HepG2 (cell line): ENCODE results near the gene ZNF511. TPM values are rescaled to one million over a fixed set of nuclear protein-coding genes. Genes with fewer than 3 reads are reported as not detected.

Experiments used
- BRCA1 ChIP-seq: sonication (generic); formaldehyde crosslinking; IDR thresholded peaks from 2 replicates; pipeline ENCODE4 v1.4.0; 2020; ENCODE audit warnings: missing genetic modification reagents
- CSRNP1 ChIP-seq: sonication (generic); formaldehyde crosslinking; IDR thresholded peaks from 2 replicates; pipeline ENCODE4 v1.8.1; 2023; ENCODE audit warnings: mild to moderate bottlenecking, missing genetic modification reagents
- FOXA1 ChIP-seq, 2 experiments: fragments of 450-650 bp in 1 of 2; sonication (generic) in 1 of 2; formaldehyde crosslinking in 1 of 2; IDR thresholded peaks; 2 replicates each; pipeline versions ENCODE4 v1.4.0 to v1.6.1; 2016 to 2020; ENCODE audit warnings: missing genetic modification reagents in 1 of 2
- GATAD1 ChIP-seq: IDR thresholded peaks from 2 replicates; pipeline ENCODE4 v1.6.1; 2016; ENCODE audit warnings: missing genetic modification reagents, missing compliant biosample characterization
- HMGXB4 ChIP-seq, 2 experiments: sonication (generic) in 1 of 2; formaldehyde crosslinking in 1 of 2; IDR thresholded peaks; 2 replicates each; pipeline versions ENCODE4 v1.4.0 to v1.6.1; 2018 to 2020; ENCODE audit warnings: missing genetic modification reagents in 2 of 2, borderline replicate concordance in 1 of 2, low read depth in 1 of 2, mild to moderate bottlenecking in 1 of 2, missing biosample characterization in 1 of 2
- JARID2 ChIP-seq: sonication (generic); formaldehyde crosslinking; IDR thresholded peaks from 2 replicates; pipeline ENCODE4 v1.8.1; 2023; ENCODE audit warnings: missing genetic modification reagents, inconsistent platforms; ENCODE audit not compliant: insufficient replicate concordance
- LCORL ChIP-seq, 2 experiments: fragments of 450-650 bp in 1 of 2; sonication (generic) in 1 of 2; formaldehyde crosslinking in 1 of 2; IDR thresholded peaks; 2 replicates each; pipeline versions ENCODE4 v1.5.0 to v1.6.1; 2017 to 2020; ENCODE audit warnings: antibody characterized with exemption in 1 of 2, missing genetic modification reagents in 1 of 2
- MXI1 ChIP-seq: IDR thresholded peaks from 3 replicates; pipeline ENCODE4 v1.6.1; 2012; ENCODE audit warnings: low read depth, low read length, inconsistent platforms, borderline replicate concordance
- POLR2AphosphoS2 ChIP-seq: IDR thresholded peaks from 2 replicates; pipeline ENCODE4 v1.6.1; 2011; ENCODE audit warnings: low read depth, low read length, improper control_type of control experiment
- REPIN1 ChIP-seq: sonication (generic); formaldehyde crosslinking; IDR thresholded peaks from 2 replicates; pipeline ENCODE4 v1.8.0; 2022; ENCODE audit warnings: missing genetic modification reagents, low read depth, mild to moderate bottlenecking, borderline replicate concordance
- THAP7 ChIP-seq: sonication (generic); formaldehyde crosslinking; IDR thresholded peaks from 2 replicates; pipeline ENCODE4 v1.8.1; 2023; ENCODE audit warnings: mild to moderate bottlenecking, missing genetic modification reagents
- TP53 ChIP-seq: sonication (generic); formaldehyde crosslinking; conservative IDR thresholded peaks from 2 replicates; pipeline ENCODE4 v1.4.0; 2020; ENCODE audit warnings: missing genetic modification reagents
- XRCC5 ChIP-seq: fragments of 200-400 bp; formaldehyde crosslinking; optimal IDR thresholded peaks from 2 replicates; pipeline ENCODE3; 2017; ENCODE audit warnings: mild to moderate bottlenecking, low read length
- ZNF33B ChIP-seq: sonication (generic); formaldehyde crosslinking; IDR thresholded peaks from 2 replicates; pipeline ENCODE4 v1.5.1; 2020; ENCODE audit warnings: mild to moderate bottlenecking, missing genetic modification reagents
- ZNF619 ChIP-seq: sonication (generic); formaldehyde crosslinking; IDR thresholded peaks from 2 replicates; pipeline ENCODE4 v1.4.0; 2020; ENCODE audit warnings: mild to moderate bottlenecking, missing genetic modification reagents
- ZNF670 ChIP-seq: sonication (generic); formaldehyde crosslinking; IDR thresholded peaks from 2 replicates; pipeline ENCODE4 v1.8.0; 2022; ENCODE audit warnings: mild to moderate bottlenecking, missing genetic modification reagents, borderline replicate concordance
- ZSCAN9 ChIP-seq: IDR thresholded peaks from 2 replicates; pipeline ENCODE4 v1.6.1; 2016; ENCODE audit warnings: borderline replicate concordance
- polyA plus RNA-seq, 8 experiments: library from polyadenylated mRNA; depleted of rRNA in 3 of 8; stranded (reverse) in 7 of 8; unstranded in 1 of 8; fragments of >200 nt; fragmentation: Illumina TruSeq in 4 of 8; extraction: Trizol in 4 of 8; gene quantifications; 2 replicates each; pipeline versions ENCODE4 v1.2.1 to v1.2.3, GENCODE V29; 2011 to 2016; ENCODE audit warnings: low read depth in 4 of 8, missing spikeins in 1 of 8, mixed read lengths in 1 of 8; ENCODE audit not compliant: insufficient read depth in 1 of 8
- total RNA-seq, 5 experiments: library from RNA; depleted of rRNA; stranded (reverse); fragments of >200 nt; fragmentation: Illumina TruSeq; extraction: Trizol; gene quantifications; 2 replicates each; pipeline ENCODE4 v1.2.3, GENCODE V29; 2016; ENCODE audit warnings: low read depth in 1 of 5
- TF ChIP-seq, protein P1 (sequence below): sonication (generic); formaldehyde crosslinking; conservative IDR thresholded peaks from 2 replicates; pipeline ENCODE4 v1.4.0; 2020; ENCODE audit warnings: missing genetic modification reagents
- TF ChIP-seq, protein P2 (sequence below): sonication (generic); formaldehyde crosslinking; IDR thresholded peaks from 2 replicates; pipeline ENCODE4 v1.8.0; 2022; ENCODE audit warnings: missing genetic modification reagents, low read depth, mild to moderate bottlenecking, borderline replicate concordance
- TF ChIP-seq, protein P3 (sequence below): sonication (generic); formaldehyde crosslinking; IDR thresholded peaks from 2 replicates; pipeline ENCODE4 v1.8.0; 2022; ENCODE audit warnings: mild to moderate bottlenecking, missing genetic modification reagents; ENCODE audit not compliant: insufficient replicate concordance

Gene ZNF511
- total and polyA plus RNA-seq, 2 of the 13 experiments (the other 11 are each of a cell fraction or from before 2014, with no cell fraction given): 35.6 to 66.4 TPM

DNA sequence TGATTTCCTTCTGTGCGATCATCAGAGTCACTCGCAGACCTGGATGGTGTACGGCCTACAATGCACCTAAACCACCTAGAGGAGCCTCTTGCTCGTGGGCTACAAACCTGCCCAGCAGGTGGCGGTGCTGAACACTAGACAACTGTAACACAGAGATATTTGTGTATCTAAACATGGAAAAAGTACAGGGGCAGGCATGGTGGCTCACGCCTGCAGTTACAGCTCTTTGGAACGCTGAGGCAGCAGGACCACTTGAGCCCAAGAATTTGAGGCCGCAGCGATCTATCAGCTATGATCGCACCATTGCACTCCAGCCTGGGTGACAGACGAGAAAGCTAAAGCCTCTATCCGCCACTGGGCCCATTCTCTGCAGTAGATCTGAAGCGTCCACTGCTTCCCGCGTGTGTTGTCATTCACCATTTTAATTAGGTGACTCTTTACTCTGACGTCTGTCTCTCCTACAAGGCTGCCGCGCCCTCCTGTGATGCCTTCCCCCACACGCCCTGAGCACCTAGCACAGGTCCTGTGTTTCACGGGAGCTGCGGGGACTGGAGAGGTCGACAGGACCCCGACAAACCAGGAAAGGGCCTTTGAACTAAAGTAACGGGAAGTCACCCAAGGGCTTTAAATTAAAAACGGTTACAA, 816 bp upstream of the ZNF511 start (continued):
- TF ChIP-seq ZNF619 (CRISPR knock-in tag): no peak
- TF ChIP-seq REPIN1 (CRISPR knock-in tag): peak; percentile 55; the same call in 1 of the 2 replicates
- TF ChIP-seq, protein P1, sequence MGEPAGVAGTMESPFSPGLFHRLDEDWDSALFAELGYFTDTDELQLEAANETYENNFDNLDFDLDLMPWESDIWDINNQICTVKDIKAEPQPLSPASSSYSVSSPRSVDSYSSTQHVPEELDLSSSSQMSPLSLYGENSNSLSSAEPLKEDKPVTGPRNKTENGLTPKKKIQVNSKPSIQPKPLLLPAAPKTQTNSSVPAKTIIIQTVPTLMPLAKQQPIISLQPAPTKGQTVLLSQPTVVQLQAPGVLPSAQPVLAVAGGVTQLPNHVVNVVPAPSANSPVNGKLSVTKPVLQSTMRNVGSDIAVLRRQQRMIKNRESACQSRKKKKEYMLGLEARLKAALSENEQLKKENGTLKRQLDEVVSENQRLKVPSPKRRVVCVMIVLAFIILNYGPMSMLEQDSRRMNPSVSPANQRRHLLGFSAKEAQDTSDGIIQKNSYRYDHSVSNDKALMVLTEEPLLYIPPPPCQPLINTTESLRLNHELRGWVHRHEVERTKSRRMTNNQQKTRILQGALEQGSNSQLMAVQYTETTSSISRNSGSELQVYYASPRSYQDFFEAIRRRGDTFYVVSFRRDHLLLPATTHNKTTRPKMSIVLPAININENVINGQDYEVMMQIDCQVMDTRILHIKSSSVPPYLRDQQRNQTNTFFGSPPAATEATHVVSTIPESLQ (CRISPR knock-in tag): no peak
- TF ChIP-seq ZNF670 (CRISPR knock-in tag): 0 out of 2 replicates have a peak, but pooled peaks have one; percentile 39
- no peak for TF ChIP-seq ZSCAN9
- TF ChIP-seq MXI1: peak; percentile 69; the same call in 2 of the 3 replicates
- TF ChIP-seq, protein P2, sequence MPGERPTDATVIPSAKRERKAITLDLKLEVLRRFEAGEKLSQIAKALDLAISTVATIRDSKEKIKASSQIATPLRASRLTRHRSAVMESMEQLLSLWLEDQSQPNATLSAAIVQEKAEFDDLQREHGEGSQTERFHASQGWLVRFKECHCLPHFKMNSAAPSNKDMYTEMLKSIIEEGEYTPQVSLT (CRISPR knock-in tag): no peak
- TF ChIP-seq FOXA1 (IDR thresholded peaks at IDR 0.05): no peak
- TF ChIP-seq FOXA1 (CRISPR knock-in tag; IDR thresholded peaks at IDR 0.05): peak; percentile 73
- TF ChIP-seq XRCC5: peak; percentile 91
- no peak for TF ChIP-seq ZNF33B (CRISPR knock-in tag)
- no peak for TF ChIP-seq LCORL (IDR thresholded peaks at IDR 0.05)
- peak; percentile 45; the same call in 1 of the 2 replicates for TF ChIP-seq LCORL (CRISPR knock-in tag; IDR thresholded peaks at IDR 0.05)
- peak in 1 of 2 experiments; percentile 72; a peak in 2 of 4 replicates for TF ChIP-seq HMGXB4 (CRISPR knock-in tag; IDR thresholded peaks at IDR 0.05; ENCODE audit: borderline replicate concordance in 1 of 2, low read depth in 1 of 2)
- TF ChIP-seq GATAD1: peak; percentile 41; the same call in 1 of the 2 replicates
- TF ChIP-seq BRCA1 (CRISPR knock-in tag): 0 out of 2 replicates have a peak, but pooled peaks have one; percentile 25
- TF ChIP-seq TP53: no peak
- peak; percentile 57; the same call in 1 of the 2 replicates for TF ChIP-seq THAP7 (CRISPR knock-in tag)
- peak; percentile 49 for TF ChIP-seq JARID2 (CRISPR knock-in tag)
- TF ChIP-seq, protein P3, sequence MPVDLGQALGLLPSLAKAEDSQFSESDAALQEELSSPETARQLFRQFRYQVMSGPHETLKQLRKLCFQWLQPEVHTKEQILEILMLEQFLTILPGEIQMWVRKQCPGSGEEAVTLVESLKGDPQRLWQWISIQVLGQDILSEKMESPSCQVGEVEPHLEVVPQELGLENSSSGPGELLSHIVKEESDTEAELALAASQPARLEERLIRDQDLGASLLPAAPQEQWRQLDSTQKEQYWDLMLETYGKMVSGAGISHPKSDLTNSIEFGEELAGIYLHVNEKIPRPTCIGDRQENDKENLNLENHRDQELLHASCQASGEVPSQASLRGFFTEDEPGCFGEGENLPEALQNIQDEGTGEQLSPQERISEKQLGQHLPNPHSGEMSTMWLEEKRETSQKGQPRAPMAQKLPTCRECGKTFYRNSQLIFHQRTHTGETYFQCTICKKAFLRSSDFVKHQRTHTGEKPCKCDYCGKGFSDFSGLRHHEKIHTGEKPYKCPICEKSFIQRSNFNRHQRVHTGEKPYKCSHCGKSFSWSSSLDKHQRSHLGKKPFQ (CRISPR knock-in tag): peak; percentile 43
- TF ChIP-seq CSRNP1 (CRISPR knock-in tag): no peak
- no peak for TF ChIP-seq POLR2AphosphoS2
